GM21367 (cell line): Measurements from ENCODE around the gene USP9Y.
"Not testable (repeated sequence)": the region's sequence is repeated elsewhere in the genome, so short reads cannot be mapped to it uniquely, and the experiment has no call there.

Source experiments
- ATAC-seq: cut with Tn5 transposase; IDR thresholded peaks from one replicate; pipeline ENCODE4 v1.9.1; 2021; ENCODE audit not compliant: unreplicated experiment

USP9Y gene

GRCh38 chrY:12701181-12701695 is at the start of gene USP9Y:
USP9Y (plus strand) TSS chrY:12701231; CDS start chrY:12709448, 8,217 bp downstream.
- no peak for ATAC-seq

GRCh38 chrY:12651621-12652036 is 49.4 kb upstream of the USP9Y start:
- no peak for ATAC-seq

GRCh38 chrY:12661745-12662681 is 39.0 kb upstream of the USP9Y start:
- ATAC-seq: no peak

GRCh38 chrY:12662745-12663591 is 38.1 kb upstream of the USP9Y start:
- ATAC-seq: peak; percentile 43

GRCh38 chrY:12663845-12664244 is 37.2 kb upstream of the USP9Y start:
- ATAC-seq: not testable (repeated sequence)

GRCh38 chrY:12678111-12678510 is 22.9 kb upstream of the USP9Y start:
- ATAC-seq: no peak

GRCh38 chrY:12681535-12681934 is 19.5 kb upstream of the USP9Y start:
- ATAC-seq: no peak

- ATAC-seq: no peak
Observed at GRCh38 chrY:12688337-12688736, 12.7 kb upstream of the USP9Y start.

GRCh38 chrY:12700087-12700486 is 944 bp upstream of the USP9Y start:
- ATAC-seq: no peak

GRCh38 chrY:12702174-12702573 is 1.1 kb downstream of the USP9Y start:
- no peak for ATAC-seq

- ATAC-seq: no peak
Observed at GRCh38 chrY:12710460-12710859, 9.4 kb downstream of the USP9Y start.

- no peak for ATAC-seq
Observed at GRCh38 chrY:12715376-12715775, 14.3 kb downstream of the USP9Y start.

- no peak for ATAC-seq
Observed at GRCh38 chrY:12729746-12730145, 28.7 kb downstream of the USP9Y start.

- peak; percentile 49 for ATAC-seq
Observed at GRCh38 chrY:12733625-12734024, 32.6 kb downstream of the USP9Y start.

- ATAC-seq: no peak
Observed at GRCh38 chrY:12734051-12734450, 33.0 kb downstream of the USP9Y start.

- no peak for ATAC-seq
Observed at GRCh38 chrY:12741414-12741813, 40.4 kb downstream of the USP9Y start.

GRCh38 chrY:12742725-12743124 is 41.7 kb downstream of the USP9Y start:
- no peak for ATAC-seq

- ATAC-seq: no peak
Observed at GRCh38 chrY:12744091-12744490, 43.1 kb downstream of the USP9Y start.

GRCh38 chrY:12749293-12749692 is 48.3 kb downstream of the USP9Y start:
- no peak for ATAC-seq

GRCh38 chrY:12752856-12753255 is 51.8 kb downstream of the USP9Y start:
- ATAC-seq: no peak

- ATAC-seq: no peak
Observed at GRCh38 chrY:12756021-12756420, 55.0 kb downstream of the USP9Y start.

GRCh38 chrY:12765976-12766375 is 64.9 kb downstream of the USP9Y start:
- ATAC-seq: no peak
